ENCODE results near the gene LRFN5. TPM values are rescaled to one million over a fixed set of nuclear protein-coding genes. Genes with fewer than 3 reads are reported as not detected.

LRFN5 gene
- total and polyA plus RNA-seq, 9 donors: 0.71 to 6.1 (median 2.1) TPM

DNA sequence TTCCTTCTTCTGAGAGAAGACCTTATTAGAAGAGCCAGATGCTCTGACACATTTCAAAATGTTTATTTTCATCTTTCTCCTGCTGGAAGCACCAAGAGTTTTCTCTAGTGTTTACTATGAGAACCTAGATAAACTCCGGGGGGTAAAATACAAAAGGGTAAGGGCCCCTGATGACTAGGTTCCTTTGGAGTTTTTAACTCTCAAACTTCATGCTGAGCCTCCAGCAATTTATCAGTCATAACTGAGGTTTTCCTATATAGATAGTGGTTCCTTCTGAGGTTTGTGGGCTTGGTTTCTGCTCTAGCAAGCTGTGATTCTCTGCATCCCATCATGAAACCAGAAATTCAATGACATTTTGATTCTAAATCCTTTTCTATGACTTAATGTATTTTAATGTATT, 210.9 kb downstream of the LRFN5 start:
- Histone ChIP-seq H3K9me3 (no peaks in the 10 kb centered on the region), H3K4me1 (ENCODE audit: insufficient read depth) (no peaks in the 10 kb centered on the region), H3K27ac (no peak overlapping the region), H3K4me3 (no peak overlapping the region), H3K27me3 (no peaks in the 10 kb centered on the region), H3K36me3 (no peaks in the 10 kb centered on the region)
- TF ChIP-seq EP300 (IDR thresholded peaks at IDR 0.05) (no peak), POLR2A (IDR thresholded peaks at IDR 0.05) (no peak)
- TF ChIP-seq, protein P1, sequence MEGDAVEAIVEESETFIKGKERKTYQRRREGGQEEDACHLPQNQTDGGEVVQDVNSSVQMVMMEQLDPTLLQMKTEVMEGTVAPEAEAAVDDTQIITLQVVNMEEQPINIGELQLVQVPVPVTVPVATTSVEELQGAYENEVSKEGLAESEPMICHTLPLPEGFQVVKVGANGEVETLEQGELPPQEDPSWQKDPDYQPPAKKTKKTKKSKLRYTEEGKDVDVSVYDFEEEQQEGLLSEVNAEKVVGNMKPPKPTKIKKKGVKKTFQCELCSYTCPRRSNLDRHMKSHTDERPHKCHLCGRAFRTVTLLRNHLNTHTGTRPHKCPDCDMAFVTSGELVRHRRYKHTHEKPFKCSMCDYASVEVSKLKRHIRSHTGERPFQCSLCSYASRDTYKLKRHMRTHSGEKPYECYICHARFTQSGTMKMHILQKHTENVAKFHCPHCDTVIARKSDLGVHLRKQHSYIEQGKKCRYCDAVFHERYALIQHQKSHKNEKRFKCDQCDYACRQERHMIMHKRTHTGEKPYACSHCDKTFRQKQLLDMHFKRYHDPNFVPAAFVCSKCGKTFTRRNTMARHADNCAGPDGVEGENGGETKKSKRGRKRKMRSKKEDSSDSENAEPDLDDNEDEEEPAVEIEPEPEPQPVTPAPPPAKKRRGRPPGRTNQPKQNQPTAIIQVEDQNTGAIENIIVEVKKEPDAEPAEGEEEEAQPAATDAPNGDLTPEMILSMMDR (IDR thresholded peaks at IDR 0.05): no peak
- DNase-seq: no peak
- WGBS, 3 donors: 25 to 57% (median 27%) methylated on average over 1 of the region's 1 CpG
- intact Hi-C loops (cut with DNase I): no loop called here

DNA sequence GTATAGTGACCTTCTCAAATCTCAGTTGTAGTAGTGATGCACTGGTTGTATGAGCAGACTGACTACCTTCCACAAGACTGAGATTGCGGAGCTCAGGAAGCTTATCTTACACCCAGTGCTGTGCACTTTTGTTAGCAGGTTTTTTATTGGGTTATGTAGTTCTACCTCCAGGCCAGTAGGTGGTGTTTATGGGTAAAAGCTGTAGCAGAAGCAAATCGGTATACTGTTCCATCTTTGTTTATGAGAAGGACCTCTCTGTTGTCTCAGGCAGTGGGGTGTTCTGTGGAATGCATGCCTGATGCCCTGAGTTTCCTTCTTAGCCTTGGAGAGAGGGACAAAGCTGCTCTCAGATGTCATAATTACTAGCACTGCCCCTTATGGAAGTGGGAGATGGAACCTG, 217.8 kb downstream of the LRFN5 start:
- TF ChIP-seq, protein P1 (IDR thresholded peaks at IDR 0.05): no peak
- TF ChIP-seq EP300 (IDR thresholded peaks at IDR 0.05) (no peak), POLR2A (IDR thresholded peaks at IDR 0.05) (no peak)
- Histone ChIP-seq H3K36me3 (no peaks in the 10 kb centered on the region), H3K27me3 (no peaks in the 10 kb centered on the region), H3K4me3 (no peak overlapping the region), H3K4me1 (ENCODE audit: insufficient read depth) (no peaks in the 10 kb centered on the region), H3K27ac (no peak overlapping the region), H3K9me3 (no peaks in the 10 kb centered on the region)
- intact Hi-C loops (cut with DNase I): no loop called here
- DNase-seq: no peak
- 89 to 93% (median 93%) methylated on average over 2 of the region's 2 CpGs for WGBS, 3 donors

DNA sequence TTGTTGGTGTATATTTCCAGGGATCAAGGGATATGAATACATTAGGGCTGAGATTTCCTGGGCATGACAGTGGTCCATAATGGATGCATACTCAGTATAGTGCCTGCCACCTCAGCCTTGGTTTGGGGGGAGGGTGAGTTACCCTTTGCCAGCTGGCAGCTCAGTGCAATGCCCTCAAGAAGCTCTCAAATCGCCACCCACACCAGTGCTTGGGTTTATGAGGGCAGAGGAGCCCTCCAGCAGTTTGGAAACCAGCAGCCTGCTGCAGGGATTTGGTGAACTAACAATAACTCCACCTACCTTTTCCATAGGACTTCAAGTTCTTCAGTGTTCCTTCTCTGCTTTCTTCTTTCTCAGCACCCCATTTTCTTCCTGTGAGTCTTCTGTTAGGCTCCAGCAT, 218.9 kb downstream of the LRFN5 start:
- DNase-seq: no peak
- no peaks in the 10 kb centered on the region for H3K36me3 ChIP-seq
- H3K4me3 ChIP-seq: no peak overlapping the region
- H3K4me1 ChIP-seq (ENCODE audit: insufficient read depth): no peaks in the 10 kb centered on the region
- TF ChIP-seq EP300 (IDR thresholded peaks at IDR 0.05) (no peak), POLR2A (IDR thresholded peaks at IDR 0.05) (no peak)
- TF ChIP-seq, protein P1 (IDR thresholded peaks at IDR 0.05): no peak
- 83 to 95% (median 87%) methylated on average over 1 of the region's 1 CpG for WGBS, 3 donors
- no peaks in the 10 kb centered on the region for H3K27me3 ChIP-seq
- no peak overlapping the region for H3K27ac ChIP-seq
- intact Hi-C loops (cut with DNase I): no loop called here
- H3K9me3 ChIP-seq: no peaks in the 10 kb centered on the region

DNA sequence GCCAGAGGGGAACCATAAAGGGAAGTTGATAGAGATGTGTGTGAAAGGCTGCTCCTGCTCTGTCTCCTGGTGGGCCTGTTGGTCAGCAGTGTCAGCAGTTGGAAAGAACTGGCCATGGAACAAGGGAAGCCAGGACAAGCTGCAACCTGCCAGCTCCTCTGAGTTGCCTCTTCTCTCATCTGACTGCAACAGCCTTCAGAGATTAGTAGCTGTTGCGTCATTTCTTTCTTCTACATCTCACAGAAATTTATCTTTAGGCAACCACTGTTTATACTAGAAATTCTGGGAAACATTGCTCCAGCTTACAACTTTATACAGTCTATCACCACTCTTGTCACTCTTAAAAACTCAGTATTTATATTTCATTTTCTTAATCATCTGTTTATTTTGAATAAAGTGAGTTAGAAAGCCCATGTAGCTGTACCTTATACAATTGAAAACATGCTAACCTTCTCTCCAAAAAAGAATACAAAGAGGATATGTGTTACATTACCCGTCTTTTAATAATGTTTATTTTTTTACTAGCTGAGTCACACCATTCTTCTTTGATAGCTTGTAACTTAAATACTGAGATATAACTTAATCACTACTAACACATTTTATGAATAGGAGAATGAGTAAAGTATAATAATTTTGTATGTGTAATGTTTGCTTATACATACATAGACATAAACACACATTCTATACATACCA, 224.2 kb downstream of the LRFN5 start:
- Histone ChIP-seq H3K4me3 (no peak overlapping the region), H3K27ac (no peak overlapping the region), H3K9me3 (no peaks in the 10 kb centered on the region), H3K36me3 (no peaks in the 10 kb centered on the region), H3K27me3 (no peaks in the 10 kb centered on the region), H3K4me1 (ENCODE audit: insufficient read depth) (no peaks in the 10 kb centered on the region)
- TF ChIP-seq POLR2A (IDR thresholded peaks at IDR 0.05): no peak
- TF ChIP-seq, protein P1 (IDR thresholded peaks at IDR 0.05): no peak
- TF ChIP-seq EP300 (IDR thresholded peaks at IDR 0.05): no peak
- 13 to 29% (median 16%) methylated on average over 2 of the region's 2 CpGs for WGBS, 3 donors
- intact Hi-C loops (cut with DNase I): no loop called here
- peak in 3 of 5 donors; percentile 8 to 22 (median 9) for DNase-seq
